ENCODE data around the gene ADRA2B.

The ADRA2B gene

DNA sequence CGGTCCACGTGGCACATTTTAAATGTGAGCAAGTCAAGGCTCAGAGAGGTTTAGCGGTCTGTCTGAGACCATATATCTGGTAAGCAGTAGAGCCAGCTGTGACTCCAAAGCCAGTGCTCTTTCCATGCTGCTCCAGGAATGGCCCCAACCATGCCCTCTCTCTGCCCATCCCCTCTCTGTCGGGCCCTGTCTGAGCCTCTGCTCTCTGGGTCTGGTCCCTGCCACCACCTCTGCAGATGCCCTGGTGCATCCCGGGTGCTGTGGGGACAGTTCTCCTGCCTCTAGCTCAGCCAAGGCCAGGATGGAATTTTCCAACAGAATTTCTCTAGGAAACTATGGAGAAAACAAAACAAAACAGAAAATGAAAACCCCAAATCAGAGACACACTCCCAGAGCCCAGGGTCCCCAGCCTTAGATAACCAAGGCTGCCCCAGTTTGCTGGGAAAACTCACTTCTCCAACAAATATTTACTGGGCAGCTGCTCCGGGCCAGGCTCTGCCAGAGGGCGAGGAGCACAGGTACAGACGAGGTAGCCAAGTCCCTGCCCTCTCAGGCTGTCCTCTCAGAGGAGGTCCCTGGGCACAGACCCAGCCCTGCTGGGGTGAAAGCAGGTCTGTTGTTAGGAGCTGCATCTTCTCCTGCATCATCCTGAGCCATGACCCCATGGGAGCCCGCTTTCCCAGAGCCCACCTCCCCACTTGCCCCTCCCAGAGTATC is 9.2 kb downstream of the ADRA2B start:
- DNase-seq (ENCODE audit: low read depth in 3 of 3, low spot score in 1 of 3), result no peak

- DNase-seq (ENCODE audit: low read depth in 3 of 3, low spot score in 1 of 3), result no peak
Measured at GRCh38 chr2:96105994-96106715, 10.2 kb downstream of the ADRA2B start.

- no peak for DNase-seq (ENCODE audit: low read depth in 3 of 3, low spot score in 1 of 3)
Measured at GRCh38 chr2:96105152-96105915, 11.0 kb downstream of the ADRA2B start.

GRCh38 chr2:96104487-96104861 is 11.9 kb downstream of the ADRA2B start:
- DNase-seq (ENCODE audit: low read depth in 3 of 3, low spot score in 1 of 3), result no peak

DNA sequence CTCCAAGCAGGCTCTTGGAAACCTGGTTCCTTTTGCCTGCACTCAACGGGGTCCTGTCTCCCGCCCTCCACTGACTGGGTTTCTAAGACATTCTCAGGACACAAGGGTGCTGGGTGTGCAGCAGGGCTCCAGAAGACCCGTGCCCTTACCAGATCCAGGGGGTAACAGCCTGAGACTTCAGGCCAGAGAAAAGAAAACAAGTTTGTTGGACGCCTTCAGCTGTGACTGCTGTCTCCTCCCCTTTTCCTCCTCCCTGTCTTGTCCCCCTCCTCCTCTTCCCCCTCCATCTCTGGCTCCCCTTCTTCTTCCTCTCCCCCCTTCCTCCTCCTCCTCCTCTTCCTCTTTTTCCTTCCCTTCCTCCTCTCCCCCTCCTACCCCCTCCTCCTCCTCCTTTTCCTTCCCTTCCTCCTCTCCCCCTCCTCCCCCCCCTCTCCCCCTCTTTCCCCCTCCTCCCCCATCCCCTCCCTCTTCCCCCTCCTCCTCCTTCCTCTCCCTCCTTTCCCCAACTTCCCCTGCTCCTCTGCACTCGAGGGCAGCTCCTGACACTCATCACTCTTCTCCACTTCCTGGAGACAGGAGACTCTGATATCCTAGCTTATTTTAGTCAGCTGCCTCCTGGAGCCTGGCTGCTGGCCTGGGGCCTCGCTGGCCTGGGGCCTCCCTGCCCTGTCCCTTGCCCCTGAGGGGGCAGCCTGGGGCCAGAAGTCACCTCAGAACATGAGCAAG is 12.4 kb downstream of the ADRA2B start:
- DNase-seq (ENCODE audit: low read depth in 3 of 3, low spot score in 1 of 3), result no peak

- no peak for DNase-seq (ENCODE audit: low read depth in 3 of 3, low spot score in 1 of 3)
Measured at GRCh38 chr2:96103187-96103601, 13.2 kb downstream of the ADRA2B start.

DNA sequence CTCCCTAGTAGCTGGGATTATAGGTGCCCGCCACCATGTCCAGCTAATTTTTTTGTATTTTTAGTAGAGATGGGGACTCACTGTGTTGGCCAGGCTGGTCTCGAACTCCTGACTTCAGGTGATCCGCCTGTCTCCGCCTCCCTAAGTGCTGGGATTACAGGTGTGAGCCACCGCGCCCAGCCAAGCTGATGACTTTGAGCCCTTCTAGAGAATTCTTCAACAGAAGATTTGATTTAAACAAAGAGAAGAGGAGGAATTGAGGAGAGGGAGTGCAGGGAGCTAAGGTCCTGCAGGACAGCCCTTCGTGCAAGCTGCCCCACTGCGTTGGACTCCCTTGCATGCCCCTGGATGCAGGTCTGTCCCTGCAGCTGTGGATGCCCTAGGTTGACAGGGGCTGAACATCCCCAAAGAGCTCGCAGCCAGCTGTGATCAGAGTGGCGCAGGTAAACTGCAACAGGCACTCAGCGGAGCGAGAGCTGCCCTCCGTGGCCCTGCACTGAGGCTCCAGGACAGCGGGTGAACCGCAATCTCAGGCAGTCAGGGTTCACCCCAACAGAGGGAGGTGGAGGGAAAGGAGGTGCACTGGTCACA is 13.7 kb downstream of the ADRA2B start:
- no peak for DNase-seq (ENCODE audit: low read depth in 3 of 3, low spot score in 1 of 3)

DNA sequence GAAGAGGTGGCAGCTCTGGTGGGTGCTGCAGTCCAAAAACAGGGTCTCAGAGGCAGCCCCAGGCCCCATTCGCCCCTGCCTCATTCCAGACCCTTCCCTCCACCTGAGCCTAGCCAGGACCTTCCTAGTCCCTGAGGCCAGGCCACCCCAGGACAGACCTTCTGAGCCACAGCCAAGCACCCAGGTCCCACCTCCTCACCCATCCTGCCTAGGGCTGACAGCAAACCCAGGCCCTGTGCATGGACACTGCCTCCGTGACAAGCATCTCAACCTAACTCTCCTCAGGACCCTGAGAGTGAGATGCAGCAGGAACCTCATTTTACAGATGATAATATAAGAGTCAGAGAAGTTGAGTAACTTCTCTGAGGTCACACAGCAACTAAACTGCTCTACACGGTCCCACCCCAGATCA is 15.5 kb downstream of the ADRA2B start:
- DNase-seq (ENCODE audit: low read depth in 3 of 3, low spot score in 1 of 3), result no peak

- DNase-seq (ENCODE audit: low read depth in 3 of 3, low spot score in 1 of 3), result no peak
Measured at GRCh38 chr2:96099861-96100798, 16.2 kb downstream of the ADRA2B start.

GRCh38 chr2:96098900-96099590 is 17.3 kb downstream of the ADRA2B start:
- DNase-seq (ENCODE audit: low read depth in 3 of 3, low spot score in 1 of 3), result no peak

DNA sequence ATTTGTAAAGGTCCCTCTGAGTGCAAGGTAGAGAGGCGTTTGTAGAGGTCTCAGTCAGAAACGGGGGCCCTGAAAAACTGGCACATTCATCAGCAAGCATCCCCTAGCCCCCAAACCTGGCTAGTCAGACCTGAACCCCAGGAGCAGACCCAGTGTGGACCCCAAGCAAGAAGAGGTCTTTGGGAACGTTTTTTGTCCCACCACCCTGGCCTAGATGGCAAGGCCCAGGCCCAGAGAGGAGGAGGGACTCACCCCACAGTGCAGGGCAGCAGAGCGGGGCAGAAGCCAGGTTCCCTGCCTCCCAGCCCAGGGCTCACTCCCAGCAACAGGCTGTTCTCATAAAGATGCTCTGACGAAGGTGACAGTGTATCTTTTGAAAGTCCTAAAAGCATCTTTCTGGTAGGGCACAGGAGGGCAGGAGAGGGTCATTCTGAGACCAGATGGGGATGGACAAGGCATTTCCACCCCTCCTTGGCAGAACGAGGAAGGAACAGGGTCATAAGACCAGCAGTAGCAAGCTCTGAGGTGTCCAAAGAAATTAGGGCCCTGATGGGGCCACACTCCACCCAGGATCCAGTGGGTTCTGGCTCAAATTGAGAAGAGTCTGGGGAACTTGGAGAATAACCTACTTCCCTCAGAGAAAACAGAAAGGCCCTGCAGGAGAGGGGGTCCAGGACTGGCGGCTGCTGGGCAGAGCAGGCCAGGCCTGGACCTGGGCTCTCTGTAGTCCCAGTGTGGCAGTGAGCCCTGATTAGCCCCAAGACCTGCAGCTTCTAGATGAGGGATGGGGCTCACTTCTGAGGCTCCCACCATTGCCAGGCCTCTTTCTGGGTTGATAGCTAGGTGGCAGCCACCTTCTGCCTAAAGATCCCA is 18.2 kb downstream of the ADRA2B start:
- no peak for DNase-seq (ENCODE audit: low read depth in 3 of 3, low spot score in 1 of 3)

- no peak for DNase-seq (ENCODE audit: low read depth in 3 of 3, low spot score in 1 of 3)
Measured at GRCh38 chr2:96097441-96097840, 18.9 kb downstream of the ADRA2B start.

GRCh38 chr2:96095116-96095636 is 21.2 kb downstream of the ADRA2B start:
- DNase-seq (ENCODE audit: low read depth in 3 of 3, low spot score in 1 of 3), result no peak

- no peak for DNase-seq (ENCODE audit: low read depth in 3 of 3, low spot score in 1 of 3)
Measured at GRCh38 chr2:96093528-96093927, 22.8 kb downstream of the ADRA2B start.

GRCh38 chr2:96092951-96093350 is 23.4 kb downstream of the ADRA2B start:
- DNase-seq (ENCODE audit: low read depth in 3 of 3, low spot score in 1 of 3), result no peak

GRCh38 chr2:96092573-96092877 is 23.8 kb downstream of the ADRA2B start:
- no peak for DNase-seq (ENCODE audit: low read depth in 3 of 3, low spot score in 1 of 3)

GRCh38 chr2:96091711-96092572 is 24.4 kb downstream of the ADRA2B start:
- DNase-seq (ENCODE audit: low read depth in 3 of 3, low spot score in 1 of 3), result no peak
